Left forelimb (tissue), 1 donor: Measurements from ENCODE around the gene PCDHA8.
"Not testable (repeated sequence)": the region's sequence is repeated elsewhere in the genome, so short reads cannot be mapped to it uniquely, and the experiment has no call there.

Experiments used
- DNase-seq: peaks from one replicate; pipeline ENCODE4 v3.0.0-alpha.2; 2018; ENCODE audit warnings: low spot score

Gene PCDHA8

GRCh38 chr5:140875085-140876065 is 34.4 kb downstream of the PCDHA8 start, which contains the start of gene PCDHA12:
Gene PCDHA12, plus strand, starts transcription at chr5:140875308. Its CDS starts 165 bp downstream, at chr5:140875473.
- no peak for DNase-seq

GRCh38 chr5:140876541-140877261 is 35.7 kb downstream of the PCDHA8 start:
- not testable (repeated sequence) for DNase-seq

- DNase-seq: no peak
Measured at GRCh38 chr5:140877262-140877581, 36.2 kb downstream of the PCDHA8 start.

- DNase-seq: no peak
Measured at GRCh38 chr5:140881889-140882590, 41.1 kb downstream of the PCDHA8 start, which contains the start of gene PCDHA13. Gene PCDHA13, plus strand, starts transcription at chr5:140882124. Its CDS starts 145 bp downstream, at chr5:140882269.

GRCh38 chr5:140882591-140882899 is 41.6 kb downstream of the PCDHA8 start:
- DNase-seq: no peak

GRCh38 chr5:140883373-140883772 is 42.4 kb downstream of the PCDHA8 start:
- DNase-seq: no peak

- no peak for DNase-seq
Measured at GRCh38 chr5:140883927-140884697, 43.1 kb downstream of the PCDHA8 start.
